ENCODE data around the gene MUL1.

MUL1 gene

GRCh38 chr1:20505488-20505887 lies 2.5 kb downstream of the MUL1 start:
- no peak for TF ChIP-seq EZH2phosphoT487 (IDR thresholded peaks at IDR 0.05; ENCODE audit: borderline replicate concordance)
- TF ChIP-seq CTCF (conservative IDR thresholded peaks at IDR 0.05; ENCODE audit: low read length): no peak
- H3K79me2 ChIP-seq (ENCODE audit: insufficient read depth, low read length): peaks cover 36% of the 10 kb centered on the region

GRCh38 chr1:20500716-20501115 lies 7.2 kb downstream of the MUL1 start:
- Histone ChIP-seq H3K27me3 (ENCODE audit: insufficient read depth, low read length, poor library complexity, severe bottlenecking) (no peaks in the 10 kb centered on the region), H2AFZ (ENCODE audit: low read length) (no peak overlapping the region), H3K4me2 (ENCODE audit: low read depth, low read length, poor library complexity, severe bottlenecking) (no peak overlapping the region), H3K4me1 (ENCODE audit: insufficient read depth, low read length, poor library complexity, severe bottlenecking) (peaks cover 15% of the 10 kb centered on the region), H4K20me1 (ENCODE audit: insufficient read depth, low read length, poor library complexity, severe bottlenecking) (no peaks in the 10 kb centered on the region), H3K9ac (ENCODE audit: low read depth, low read length, poor library complexity, severe bottlenecking) (no peak overlapping the region), H3K79me2 (ENCODE audit: insufficient read depth, low read length) (peaks cover 16% of the 10 kb centered on the region), H3K9me2 (replicated peaks; ENCODE audit: low read depth, low read length) (no peaks in the 10 kb centered on the region), H3F3A (ENCODE audit: low read depth) (no peaks in the 10 kb centered on the region), H3K36me3 (ENCODE audit: insufficient read depth, low read length) (peaks cover 40% of the 10 kb centered on the region; the same call in 1 of the 2 replicates), H3K9me3 (ENCODE audit: insufficient read depth, low read depth, low read length) (no peaks in the 10 kb centered on the region), H3K4me3 (ENCODE audit: low read length, poor library complexity, severe bottlenecking) (no peak overlapping the region)
- TF ChIP-seq CTCF (conservative IDR thresholded peaks at IDR 0.05; ENCODE audit: low read length) (no peak), EZH2phosphoT487 (IDR thresholded peaks at IDR 0.05; ENCODE audit: borderline replicate concordance) (no peak)

More at GRCh38 chr1:20505488-20505887, 2.5 kb downstream of the MUL1 start:
- peaks cover 23% of the 10 kb centered on the region for H3K4me1 ChIP-seq (ENCODE audit: insufficient read depth, low read length, poor library complexity, severe bottlenecking)
- no peaks in the 10 kb centered on the region for H4K20me1 ChIP-seq (ENCODE audit: insufficient read depth, low read length, poor library complexity, severe bottlenecking)
- H3K9me2 ChIP-seq (replicated peaks; ENCODE audit: low read depth, low read length): no peaks in the 10 kb centered on the region
- H2AFZ ChIP-seq (ENCODE audit: low read length): no peak overlapping the region
- H3K4me3 ChIP-seq (ENCODE audit: low read length, poor library complexity, severe bottlenecking): peak overlapping the region; percentile 94
- no peaks in the 10 kb centered on the region for H3K9me3 ChIP-seq (ENCODE audit: insufficient read depth, low read depth, low read length)
- no peaks in the 10 kb centered on the region for H3F3A ChIP-seq (ENCODE audit: low read depth)
- H3K36me3 ChIP-seq (ENCODE audit: insufficient read depth, low read length): peaks cover 18% of the 10 kb centered on the region; the same call in 1 of the 2 replicates
- H3K4me2 ChIP-seq (ENCODE audit: low read depth, low read length, poor library complexity, severe bottlenecking): peak overlapping the region; percentile 84
- H3K27me3 ChIP-seq (ENCODE audit: insufficient read depth, low read length, poor library complexity, severe bottlenecking): peaks cover 21% of the 10 kb centered on the region
- H3K9ac ChIP-seq (ENCODE audit: low read depth, low read length, poor library complexity, severe bottlenecking): peak overlapping the region; percentile 26

- H3K79me2 ChIP-seq (ENCODE audit: insufficient read depth, low read length): peaks cover 8% of the 10 kb centered on the region; the same call in 1 of the 2 replicates
- no peak for TF ChIP-seq EZH2phosphoT487 (IDR thresholded peaks at IDR 0.05; ENCODE audit: borderline replicate concordance)
- no peak for TF ChIP-seq CTCF (conservative IDR thresholded peaks at IDR 0.05; ENCODE audit: low read length)
- H3K36me3 ChIP-seq (ENCODE audit: insufficient read depth, low read length): peaks cover 40% of the 10 kb centered on the region; the same call in 1 of the 2 replicates
- H3K4me2 ChIP-seq (ENCODE audit: low read depth, low read length, poor library complexity, severe bottlenecking): no peak overlapping the region
- H2AFZ ChIP-seq (ENCODE audit: low read length): no peak overlapping the region
- no peaks in the 10 kb centered on the region for H3K9me2 ChIP-seq (replicated peaks; ENCODE audit: low read depth, low read length)
- no peaks in the 10 kb centered on the region for H3K9me3 ChIP-seq (ENCODE audit: insufficient read depth, low read depth, low read length)
- H3K9ac ChIP-seq (ENCODE audit: low read depth, low read length, poor library complexity, severe bottlenecking): no peak overlapping the region
- no peaks in the 10 kb centered on the region for H3F3A ChIP-seq (ENCODE audit: low read depth)
- H3K4me3 ChIP-seq (ENCODE audit: low read length, poor library complexity, severe bottlenecking): no peak overlapping the region
- peaks cover 11% of the 10 kb centered on the region for H3K4me1 ChIP-seq (ENCODE audit: insufficient read depth, low read length, poor library complexity, severe bottlenecking)
- no peaks in the 10 kb centered on the region for H4K20me1 ChIP-seq (ENCODE audit: insufficient read depth, low read length, poor library complexity, severe bottlenecking)
- no peaks in the 10 kb centered on the region for H3K27me3 ChIP-seq (ENCODE audit: insufficient read depth, low read length, poor library complexity, severe bottlenecking)
These were observed 8.2 kb downstream of the MUL1 start for GRCh38 chr1:20499718-20500117.

Measured in Loucy (cell line).